GM19239 (cell line): ENCODE results near the gene OR52E2.
"Not testable (repeated sequence)": the region's sequence is repeated elsewhere in the genome, so short reads cannot be mapped to it uniquely, and the experiment has no call there.

Experiments
- DNase-seq: peaks from one replicate; pipeline ENCODE4 v3.0.0; 2011; ENCODE audit warnings: low spot score; ENCODE audit not compliant: insufficient read length
- FAIRE-seq: peaks from 2 replicates; lab custom pipeline; 2011; peaks lifted over from hg19 to GRCh38; lab: Jason Lieb, UNC

OR52E2 gene

DNA sequence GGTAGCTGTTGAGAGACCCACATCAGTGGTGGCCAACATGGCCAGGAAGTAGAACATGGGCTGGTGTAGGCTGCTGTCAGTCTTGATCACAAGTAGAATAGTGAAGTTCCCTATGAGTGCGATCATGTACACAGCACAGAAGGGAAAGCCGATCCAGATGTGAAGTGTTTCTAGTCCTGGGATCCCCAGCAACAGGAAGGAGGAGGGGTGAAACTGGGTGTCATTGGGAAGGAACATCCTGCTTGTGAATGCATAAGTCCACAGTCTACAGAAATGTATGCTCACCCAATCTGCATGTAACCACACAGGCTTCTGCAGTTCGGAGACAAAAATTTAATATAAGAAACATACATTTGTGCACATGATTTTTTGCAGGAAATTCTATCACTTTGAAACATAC, at the start of gene OR52E2:
Gene OR52E2, minus strand, starts transcription at position 237 of the 400 bp plus-strand sequence. Its CDS starts 0 bp downstream, at position 237.
- no peak for DNase-seq
- no peak for FAIRE-seq

DNA sequence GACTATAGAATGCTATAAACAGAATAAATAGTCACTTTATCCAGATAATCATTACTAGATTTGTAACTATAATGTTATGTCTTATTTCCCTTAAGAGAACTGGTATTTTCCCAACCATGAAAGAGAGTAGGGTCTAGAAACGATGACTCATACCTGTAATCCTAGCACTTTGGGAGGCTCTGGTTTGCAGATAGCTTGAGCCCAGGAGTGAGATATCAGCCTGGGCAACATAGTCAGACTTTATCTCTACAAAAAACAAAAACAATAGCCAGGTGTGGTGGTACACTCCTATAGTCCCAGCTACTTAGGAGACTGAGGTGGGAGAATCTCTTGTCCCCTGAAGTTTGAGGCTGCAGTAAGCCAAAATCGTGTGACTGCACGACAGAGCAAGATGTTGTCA, 47.9 kb upstream of the OR52E2 start:
- FAIRE-seq: no peak
- no peak for DNase-seq

DNA sequence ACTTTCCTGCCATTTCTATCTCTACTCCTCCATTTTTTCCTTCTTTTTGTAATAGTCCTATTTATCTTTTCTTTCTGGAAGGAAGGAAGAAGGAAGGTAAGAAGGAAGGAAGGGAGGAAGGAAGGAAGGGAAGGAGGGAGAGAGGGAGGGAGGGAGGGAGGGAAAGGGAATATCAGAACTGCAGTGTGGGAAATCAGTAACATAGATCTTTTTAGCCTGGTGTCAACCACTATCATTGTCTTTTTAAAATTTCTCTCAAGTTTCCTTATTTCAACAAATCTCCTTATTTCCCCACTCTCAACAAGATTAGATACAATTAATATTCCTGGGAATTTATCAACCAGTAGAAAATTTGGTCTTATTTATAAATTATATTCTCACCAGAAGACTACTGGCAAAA, 43.6 kb upstream of the OR52E2 start:
- FAIRE-seq (no peak), DNase-seq (no peak)

- DNase-seq: no peak
- FAIRE-seq: no peak
Measured at GRCh38 chr11:5102246-5102645, 42.8 kb upstream of the OR52E2 start.

DNA sequence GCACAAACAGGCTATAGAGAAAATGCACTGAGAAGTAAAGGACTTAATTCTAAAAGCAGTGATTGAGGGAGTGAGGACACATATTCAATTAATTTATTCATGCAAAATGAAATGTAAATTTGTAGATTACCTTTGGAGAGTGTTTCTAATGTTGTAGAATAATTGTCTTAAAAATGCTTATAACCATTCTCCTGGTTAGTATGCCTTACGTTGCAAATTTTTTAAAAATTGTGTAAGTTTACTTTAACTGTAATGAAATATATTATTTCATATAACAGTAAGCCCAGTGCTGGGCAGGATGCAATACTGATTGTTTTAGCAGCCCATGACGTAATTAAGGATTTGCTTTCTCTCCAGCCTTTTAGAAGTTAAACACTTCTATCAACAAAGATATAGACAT, 36.6 kb upstream of the OR52E2 start:
- DNase-seq: no peak
- no peak for FAIRE-seq

DNA sequence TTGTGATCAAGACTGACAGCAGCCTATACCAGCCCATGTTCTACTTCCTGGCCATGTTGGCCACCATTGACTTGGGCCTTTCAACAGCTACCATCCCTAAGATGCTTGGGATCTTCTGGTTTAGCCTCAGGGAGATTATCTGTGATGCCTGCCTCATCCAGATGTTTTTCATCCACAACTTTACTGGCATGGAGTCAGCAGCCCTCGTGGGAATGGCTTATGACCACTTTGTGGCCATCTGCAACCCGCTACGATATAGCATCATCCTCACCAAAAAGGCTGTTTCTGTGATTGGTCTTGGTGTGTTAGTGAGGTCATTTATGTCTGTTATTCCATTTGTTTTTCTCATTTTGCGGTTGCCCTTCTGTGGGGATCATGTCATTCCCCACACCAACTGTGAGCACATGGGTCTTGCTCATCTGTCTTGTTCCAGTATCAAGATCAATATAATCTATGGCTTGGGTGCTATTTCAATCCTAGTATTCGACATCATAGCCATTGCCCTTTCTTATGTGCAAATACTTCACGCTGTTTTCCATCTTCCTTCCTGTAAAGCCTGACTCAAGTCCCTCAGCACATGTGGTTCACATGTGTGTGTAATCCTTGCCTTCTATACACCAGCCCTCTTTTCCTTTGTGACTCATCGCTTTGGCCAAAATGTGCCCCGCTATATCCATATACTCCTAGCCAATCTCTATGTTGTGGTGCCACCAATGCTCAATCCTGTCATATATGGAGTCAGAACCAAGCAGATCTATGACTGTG, 33.6 kb upstream of the OR52E2 start:
- DNase-seq (no peak), FAIRE-seq (no peak)

DNA sequence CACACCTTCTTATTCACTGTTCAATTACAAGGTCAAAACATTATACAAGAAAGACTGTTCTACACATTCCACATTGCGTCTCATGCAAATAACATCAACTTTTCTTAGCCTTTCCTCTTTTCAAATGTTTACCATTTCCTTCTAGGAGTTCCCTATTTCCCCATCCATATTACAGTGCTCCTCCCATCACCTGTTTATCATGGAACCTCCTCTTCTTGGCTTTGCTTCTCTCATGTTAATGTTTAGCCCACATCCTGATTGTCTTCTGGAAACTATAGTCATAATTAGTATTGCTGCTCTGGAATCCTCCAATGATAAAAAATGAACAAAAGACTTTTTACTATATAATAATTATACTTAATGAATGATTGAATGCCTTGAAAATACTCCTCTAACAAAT, 31.2 kb upstream of the OR52E2 start:
- DNase-seq (no peak), FAIRE-seq (no peak)

- FAIRE-seq (no peak), DNase-seq (no peak)
Measured at GRCh38 chr11:5088556-5088955, 29.1 kb upstream of the OR52E2 start.

DNA sequence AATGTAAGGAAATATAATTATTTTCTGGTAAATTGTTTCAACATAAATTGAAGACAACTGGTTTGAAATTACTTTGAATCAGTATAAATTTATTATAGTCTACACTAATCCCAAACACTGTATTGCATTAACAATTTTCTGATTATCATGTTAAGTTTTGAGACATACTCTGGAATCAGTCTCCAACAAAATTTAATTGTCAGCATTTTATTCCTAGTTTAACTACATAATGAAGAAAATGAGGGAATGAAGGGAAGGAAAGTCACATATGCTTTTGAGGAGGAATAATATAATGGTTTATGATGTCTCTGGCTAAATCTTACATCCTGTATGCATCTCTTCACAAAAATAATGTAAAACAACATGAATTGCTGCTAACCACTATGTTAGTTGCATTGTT, 24.2 kb upstream of the OR52E2 start:
- FAIRE-seq (no peak), DNase-seq (no peak)

GRCh38 chr11:5081405-5081804, 22.0 kb upstream of the OR52E2 start:
- no peak for FAIRE-seq

DNA sequence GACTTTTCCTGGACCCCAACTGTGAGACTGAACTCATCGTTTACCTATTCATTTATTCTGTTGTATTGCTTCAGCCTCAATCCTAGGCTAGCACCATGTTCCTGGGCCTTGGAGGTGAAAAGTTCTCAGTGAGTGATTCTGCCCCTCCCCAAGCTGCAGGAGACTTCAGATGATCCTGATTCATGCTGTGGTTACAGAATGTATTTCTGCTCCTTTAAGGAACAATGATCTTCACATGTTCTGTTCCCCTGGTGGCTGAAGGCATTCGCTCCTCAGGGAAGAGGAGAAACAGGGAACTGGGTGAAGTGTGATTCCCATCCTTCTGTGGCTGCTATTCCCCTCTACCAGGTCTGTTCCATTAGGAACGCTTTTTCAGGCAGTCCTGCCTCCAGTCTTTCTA, 12.4 kb upstream of the OR52E2 start:
- no peak for DNase-seq
- FAIRE-seq: no peak

More at GRCh38 chr11:5081405-5081804, 22.0 kb upstream of the OR52E2 start:
- no peak for DNase-seq

DNA sequence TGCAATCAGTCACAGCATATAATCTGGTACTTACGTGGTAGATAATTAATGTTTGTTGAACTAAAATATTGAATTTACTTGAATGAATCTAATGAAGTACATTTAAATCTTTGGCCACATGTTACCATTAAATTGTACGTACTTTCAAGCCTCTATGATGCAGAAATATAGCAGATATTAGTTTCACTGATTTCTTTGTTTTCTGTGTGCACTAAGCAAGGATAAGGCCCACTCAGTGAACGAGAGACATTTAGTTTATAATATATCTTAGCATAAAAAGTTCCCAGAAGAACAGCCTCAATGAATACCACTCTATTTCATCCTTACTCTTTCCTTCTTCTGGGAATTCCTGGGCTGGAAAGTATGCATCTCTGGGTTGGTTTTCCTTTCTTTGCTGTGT, 9.8 kb upstream of the OR52E2 start, which contains the start of gene OR52E1:
Gene OR52E1, plus strand, starts transcription at position 301 of the 400 bp plus-strand sequence.
- DNase-seq: no peak
- FAIRE-seq: no peak

- peak; percentile 23 for FAIRE-seq
- DNase-seq: no peak
Measured at GRCh38 chr11:5065027-5065426, 5.6 kb upstream of the OR52E2 start.

DNA sequence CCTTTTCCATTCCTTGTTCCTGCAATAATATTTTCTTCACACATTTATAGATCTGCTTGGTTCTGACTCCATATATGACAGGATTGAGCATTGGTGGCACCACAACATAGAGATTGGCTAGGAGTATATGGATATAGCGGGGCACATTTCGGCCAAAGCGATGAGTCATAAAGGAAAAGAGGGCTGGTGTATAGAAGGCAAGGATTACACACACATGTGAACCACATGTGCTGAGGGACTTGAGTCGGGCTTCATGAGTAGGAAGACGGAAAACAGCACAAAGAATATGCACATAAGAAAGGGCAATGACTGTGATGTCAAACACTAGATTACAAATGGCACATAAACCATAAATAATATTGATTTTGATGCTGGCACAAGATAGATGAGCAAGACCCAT, 748 bp downstream of the OR52E2 start:
- not testable (repeated sequence) for FAIRE-seq, DNase-seq

GRCh38 chr11:5046754-5047330, 12.6 kb downstream of the OR52E2 start:
- FAIRE-seq: no peak
- DNase-seq: no peak

DNA sequence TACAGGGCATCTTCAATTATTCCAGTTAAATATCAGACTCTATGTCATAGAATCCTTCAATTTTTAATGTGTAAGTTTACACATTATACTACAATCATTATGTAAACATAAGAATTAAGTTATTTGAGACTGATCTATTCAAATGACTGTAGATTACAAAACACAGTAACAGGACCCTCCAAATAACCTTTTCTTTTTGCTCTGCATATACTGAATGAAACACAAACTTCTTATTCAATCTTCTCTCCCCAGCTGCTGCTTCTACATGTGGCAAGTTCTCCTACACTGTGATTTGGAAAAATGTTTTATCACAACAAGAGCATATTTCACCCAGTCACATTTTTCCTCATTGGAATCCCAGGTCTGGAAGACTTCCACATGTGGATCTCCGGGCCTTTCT, 13.2 kb downstream of the OR52E2 start, which contains the start of gene OR52J3:
Gene OR52J3, plus strand, starts transcription at position 301 of the 400 bp plus-strand sequence. Its CDS starts 0 bp downstream, at position 301.
- no peak for FAIRE-seq

GRCh38 chr11:5043380-5043779, 16.0 kb downstream of the OR52E2 start:
- no peak for FAIRE-seq
- DNase-seq: no peak

More for the DNA sequence above, 13.2 kb downstream of the OR52E2 start, which contains the start of gene OR52J3:
- DNase-seq: no peak

DNA sequence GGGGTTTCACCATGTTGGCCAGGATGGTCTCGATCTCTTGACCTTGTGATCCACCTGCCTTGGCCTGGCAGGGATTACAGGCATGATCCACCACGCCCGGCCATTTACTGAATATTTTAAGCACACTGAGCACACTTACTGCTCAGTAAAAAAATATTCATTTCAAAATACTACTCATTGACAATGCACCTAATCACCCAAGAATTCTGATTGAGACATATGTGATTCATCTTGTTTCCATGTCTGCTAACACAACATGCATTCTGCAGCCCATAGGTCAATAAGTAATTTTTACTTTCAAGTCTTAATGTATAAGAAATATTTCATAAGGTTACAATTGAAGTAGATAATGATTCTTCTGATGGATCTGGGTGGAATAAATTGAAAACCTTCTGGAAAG, 17.3 kb downstream of the OR52E2 start:
- no peak for DNase-seq

DNA sequence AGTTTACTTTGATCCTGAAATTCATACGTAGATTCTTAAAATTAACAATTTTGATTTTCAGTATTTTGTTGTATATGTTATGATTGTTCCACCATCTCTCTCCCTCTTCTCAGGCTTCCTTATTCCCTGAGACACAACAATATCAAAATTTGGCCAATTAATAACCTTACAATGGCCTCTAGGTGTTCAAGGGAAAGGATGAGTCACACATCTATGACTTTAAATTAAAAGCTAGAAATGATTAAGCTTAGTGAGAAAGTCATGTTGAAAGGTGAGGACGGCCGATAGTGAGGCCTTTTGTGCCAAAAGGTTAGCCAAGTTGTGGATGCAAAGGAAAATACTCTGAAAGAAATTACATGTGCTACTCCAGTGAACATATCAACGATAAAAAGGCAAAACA, 18.6 kb downstream of the OR52E2 start:
- no peak for DNase-seq
- no peak for FAIRE-seq

More for the DNA sequence above, 17.3 kb downstream of the OR52E2 start:
- FAIRE-seq: no peak

- DNase-seq (no peak), FAIRE-seq (no peak)
Measured at GRCh38 chr11:5038341-5038740, 21.1 kb downstream of the OR52E2 start.

GRCh38 chr11:5037926-5038325, 21.5 kb downstream of the OR52E2 start:
- DNase-seq (no peak), FAIRE-seq (no peak)

DNA sequence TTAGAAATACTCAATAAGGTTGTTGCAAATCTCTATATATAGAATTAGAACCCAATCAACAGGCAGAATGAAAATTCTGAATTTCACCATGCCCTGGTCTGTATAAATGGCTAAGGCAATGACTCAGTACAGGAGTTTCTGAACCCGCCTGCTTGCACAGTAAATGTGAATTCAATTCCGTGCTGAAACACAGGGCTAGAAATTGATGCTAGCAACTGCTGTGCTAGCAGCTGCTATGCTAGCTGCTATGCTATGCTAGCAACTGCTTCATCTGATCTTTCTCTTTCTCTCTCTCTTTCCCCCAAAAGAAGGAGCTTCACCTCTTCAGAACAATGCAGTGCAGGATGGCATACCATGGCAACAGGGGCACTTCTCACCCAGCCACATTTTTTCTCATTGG, 22.8 kb downstream of the OR52E2 start:
- DNase-seq: no peak
- FAIRE-seq: no peak
